PC-9 (cell line): ENCODE measurements around the gene SDK1.

Source experiments
- CTCF ChIP-seq: fragments of 200-600 bp; sonication (generic); conservative IDR thresholded peaks from 2 replicates; pipeline ENCODE4 v1.6.1; 2017; ENCODE audit warnings: mixed run types, antibody characterized with exemption, mild to moderate bottlenecking, moderate library complexity
- EZH2 ChIP-seq: fragments of 200-600 bp; sonication (generic); IDR thresholded peaks from 2 replicates; pipeline ENCODE4 v1.8.0; 2017; ENCODE audit warnings: antibody characterized with exemption, low read depth

DNA sequence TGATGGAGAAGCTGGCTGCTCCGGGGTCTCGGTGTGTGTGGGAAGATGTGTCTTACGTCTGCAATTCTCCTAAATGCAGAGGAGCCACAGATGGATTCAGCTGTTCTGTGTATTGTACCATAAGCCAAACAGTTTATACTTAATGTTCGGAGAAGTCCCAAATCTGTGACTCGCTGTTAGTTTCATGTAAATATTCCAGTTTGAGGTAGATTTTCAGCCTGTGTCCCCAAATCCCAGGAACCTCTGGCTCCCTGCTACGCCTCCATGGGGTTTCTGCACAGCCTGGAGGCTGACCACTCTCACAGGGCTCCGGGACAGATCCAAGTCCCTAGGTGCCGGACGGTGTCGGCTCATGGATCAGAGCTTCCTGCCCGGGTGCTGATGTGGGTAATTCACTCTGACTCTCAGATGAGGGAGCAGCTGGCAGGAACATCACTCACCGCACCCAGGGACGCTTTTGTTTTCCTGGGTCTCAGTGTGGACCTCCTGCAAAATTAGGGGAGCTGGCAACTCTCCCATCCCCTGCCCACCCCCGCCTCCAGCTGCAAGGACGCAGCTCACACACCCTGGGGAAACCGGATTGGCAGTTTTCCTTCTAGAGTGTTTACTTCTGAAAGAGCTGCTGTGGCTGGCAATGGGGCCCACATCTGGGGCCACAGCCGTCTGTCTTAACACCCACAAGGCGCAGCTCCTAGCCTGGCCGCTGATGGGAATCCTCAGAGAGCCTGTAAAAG, 960.0 kb downstream of the SDK1 start:
- no peak for TF ChIP-seq CTCF
- no peak for TF ChIP-seq EZH2
